HFF-Myc (cell line): Measurements from ENCODE around the gene CRYBA2.

Source experiments
- DNase-seq: peaks from one replicate; pipeline ENCODE4 v3.0.0-alpha.2; 2011; ENCODE audit warnings: low read depth; ENCODE audit errors: extremely low read depth
- H3K4me3 ChIP-seq: replicated peaks from 2 replicates; pipeline ENCODE4 v1.5.1; 2011; ENCODE audit warnings: low read depth, mild to moderate bottlenecking, control low read depth, low read length
- TF ChIP-seq, protein P1 (sequence below): IDR thresholded peaks from 2 replicates; pipeline ENCODE4 v1.5.1; 2012; ENCODE audit warnings: mild to moderate bottlenecking, low read depth, low read length, control low read depth; ENCODE audit errors: missing control alignments

Gene CRYBA2

DNA sequence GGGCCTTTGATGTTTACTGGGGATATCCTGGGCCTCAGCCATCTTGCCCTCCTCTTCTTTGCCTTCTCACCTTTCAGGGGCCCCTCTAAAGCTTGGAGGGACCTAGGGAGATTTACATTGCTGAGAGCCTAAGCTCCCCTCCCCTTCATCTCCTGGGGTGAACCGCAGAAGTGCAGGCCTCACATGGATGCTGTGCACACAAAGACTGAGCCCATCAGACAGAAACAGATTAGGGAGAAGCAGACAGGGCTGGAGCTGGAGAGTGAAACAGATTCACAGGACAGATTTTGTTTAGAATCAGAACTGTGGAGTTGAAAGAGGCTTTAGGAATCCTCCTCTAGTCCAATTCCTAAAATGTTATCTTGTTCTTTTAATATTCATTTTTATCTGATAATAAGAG is 37.2 kb downstream of the CRYBA2 start:
- TF ChIP-seq, protein P1, sequence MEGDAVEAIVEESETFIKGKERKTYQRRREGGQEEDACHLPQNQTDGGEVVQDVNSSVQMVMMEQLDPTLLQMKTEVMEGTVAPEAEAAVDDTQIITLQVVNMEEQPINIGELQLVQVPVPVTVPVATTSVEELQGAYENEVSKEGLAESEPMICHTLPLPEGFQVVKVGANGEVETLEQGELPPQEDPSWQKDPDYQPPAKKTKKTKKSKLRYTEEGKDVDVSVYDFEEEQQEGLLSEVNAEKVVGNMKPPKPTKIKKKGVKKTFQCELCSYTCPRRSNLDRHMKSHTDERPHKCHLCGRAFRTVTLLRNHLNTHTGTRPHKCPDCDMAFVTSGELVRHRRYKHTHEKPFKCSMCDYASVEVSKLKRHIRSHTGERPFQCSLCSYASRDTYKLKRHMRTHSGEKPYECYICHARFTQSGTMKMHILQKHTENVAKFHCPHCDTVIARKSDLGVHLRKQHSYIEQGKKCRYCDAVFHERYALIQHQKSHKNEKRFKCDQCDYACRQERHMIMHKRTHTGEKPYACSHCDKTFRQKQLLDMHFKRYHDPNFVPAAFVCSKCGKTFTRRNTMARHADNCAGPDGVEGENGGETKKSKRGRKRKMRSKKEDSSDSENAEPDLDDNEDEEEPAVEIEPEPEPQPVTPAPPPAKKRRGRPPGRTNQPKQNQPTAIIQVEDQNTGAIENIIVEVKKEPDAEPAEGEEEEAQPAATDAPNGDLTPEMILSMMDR = no peak
- H3K4me3 ChIP-seq = no peak overlapping the region

DNA sequence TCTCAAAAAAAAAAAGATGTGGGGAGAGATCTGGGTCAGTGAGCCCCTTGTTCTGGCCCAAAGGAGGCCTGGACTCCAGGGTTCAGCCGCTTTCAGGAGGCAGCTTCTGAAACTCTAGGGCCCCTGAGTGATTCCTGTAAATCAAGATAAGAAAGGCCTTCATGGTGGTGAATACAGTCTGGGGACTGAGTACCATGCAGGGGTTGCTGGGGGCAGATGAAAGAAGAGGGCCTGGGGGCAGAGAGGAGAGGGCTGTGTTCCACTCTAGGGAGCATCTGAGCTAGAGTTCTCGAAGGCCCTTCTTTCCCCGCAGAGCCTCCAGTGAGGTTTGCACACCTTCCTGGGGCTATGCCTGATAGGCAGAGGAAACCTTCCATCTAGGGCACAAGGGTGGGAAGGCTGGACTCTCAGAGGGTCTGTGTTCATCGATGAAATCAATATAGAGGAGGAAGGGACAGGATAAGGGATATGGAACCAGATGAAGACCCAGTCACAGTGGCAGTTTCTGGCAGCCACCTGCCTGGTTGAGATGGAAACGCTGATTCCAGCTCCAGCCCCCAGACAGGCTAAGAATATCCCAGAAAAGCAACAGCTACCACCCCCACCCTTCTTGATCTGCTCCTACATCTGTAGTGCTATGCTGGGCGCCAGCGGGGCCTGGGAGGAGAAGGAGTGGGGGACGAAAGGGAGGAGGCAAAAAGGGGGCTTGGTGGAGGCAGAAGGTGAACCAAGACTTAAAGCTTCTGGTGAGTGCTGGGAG is 38.5 kb downstream of the CRYBA2 start:
- no peak overlapping the region for H3K4me3 ChIP-seq
- no peak for DNase-seq
- TF ChIP-seq, protein P1 = no peak

More for the DNA sequence above, 37.2 kb downstream of the CRYBA2 start:
- no peak for DNase-seq

DNA sequence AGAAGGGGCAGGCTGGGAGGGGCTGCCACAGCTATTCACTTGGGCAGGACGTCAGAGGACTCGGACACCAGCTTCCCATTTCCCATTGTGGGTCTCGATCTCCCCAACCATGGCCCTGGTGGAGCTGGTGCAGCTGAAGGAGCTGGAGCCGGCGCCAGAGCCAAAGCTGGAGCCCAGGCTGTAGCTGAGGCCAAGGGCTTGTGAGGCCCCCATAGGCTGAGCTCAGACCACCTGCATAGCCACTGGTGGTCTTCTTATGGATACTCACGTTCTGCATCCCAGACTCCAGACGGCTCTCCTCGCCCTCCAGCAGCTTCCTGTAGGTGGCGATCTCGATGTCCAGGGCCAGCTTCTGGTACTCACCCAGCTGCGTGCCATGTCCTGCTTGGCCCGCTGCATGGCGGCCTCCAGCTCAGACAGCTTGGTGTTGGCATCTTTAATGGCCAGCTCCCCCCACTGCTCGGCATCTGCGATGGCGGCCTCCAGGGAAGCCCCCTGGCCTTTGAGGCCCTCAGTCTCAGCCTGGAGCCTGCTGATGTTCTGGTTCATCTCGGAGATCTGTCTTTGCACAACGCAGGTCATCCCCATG is 39.8 kb downstream of the CRYBA2 start:
- DNase-seq = no peak
- H3K4me3 ChIP-seq = no peak overlapping the region
- TF ChIP-seq, protein P1 = peak; percentile 20

DNA sequence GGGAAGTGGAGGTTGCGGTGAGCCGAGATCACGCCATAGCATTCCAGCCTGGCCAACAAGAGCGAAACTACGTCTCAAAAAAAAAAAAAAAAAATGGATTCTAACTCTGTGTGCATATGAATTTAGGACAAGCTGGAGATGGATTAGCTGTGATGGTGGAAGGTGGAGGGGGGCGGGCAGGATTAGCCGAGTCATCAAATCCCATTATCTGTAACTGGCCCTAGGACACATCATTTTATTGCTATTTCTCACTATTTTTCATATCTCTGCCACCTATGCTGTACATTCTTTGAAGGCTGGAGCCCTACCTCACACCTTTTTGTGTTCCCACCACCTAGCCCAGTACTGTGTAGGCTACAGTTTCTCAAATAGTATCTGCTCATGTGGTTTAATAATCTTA is 41.1 kb downstream of the CRYBA2 start:
- no peak overlapping the region for H3K4me3 ChIP-seq
- no peak for DNase-seq
- TF ChIP-seq, protein P1 = no peak

DNA sequence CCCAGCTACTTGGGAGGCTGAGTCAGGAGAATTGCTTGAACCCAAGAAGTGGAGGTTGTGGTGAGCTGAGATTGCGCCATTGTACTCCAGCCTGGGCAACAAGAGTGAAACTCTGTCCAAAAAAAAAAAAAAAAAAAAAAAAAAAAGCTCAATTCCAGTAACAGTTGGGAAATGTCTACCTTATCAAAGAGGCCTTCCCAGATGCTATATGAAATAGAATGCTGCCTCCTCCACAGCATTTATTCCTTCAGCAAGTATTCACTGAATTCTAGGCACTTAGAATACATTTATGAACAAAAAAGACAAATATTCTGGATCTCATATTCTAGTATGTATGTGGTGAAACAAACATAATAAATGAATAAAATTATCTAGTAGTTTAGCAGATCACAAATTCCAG is 46.6 kb downstream of the CRYBA2 start:
- H3K4me3 ChIP-seq = no peak overlapping the region
- TF ChIP-seq, protein P1 = no peak
- DNase-seq = no peak

DNA sequence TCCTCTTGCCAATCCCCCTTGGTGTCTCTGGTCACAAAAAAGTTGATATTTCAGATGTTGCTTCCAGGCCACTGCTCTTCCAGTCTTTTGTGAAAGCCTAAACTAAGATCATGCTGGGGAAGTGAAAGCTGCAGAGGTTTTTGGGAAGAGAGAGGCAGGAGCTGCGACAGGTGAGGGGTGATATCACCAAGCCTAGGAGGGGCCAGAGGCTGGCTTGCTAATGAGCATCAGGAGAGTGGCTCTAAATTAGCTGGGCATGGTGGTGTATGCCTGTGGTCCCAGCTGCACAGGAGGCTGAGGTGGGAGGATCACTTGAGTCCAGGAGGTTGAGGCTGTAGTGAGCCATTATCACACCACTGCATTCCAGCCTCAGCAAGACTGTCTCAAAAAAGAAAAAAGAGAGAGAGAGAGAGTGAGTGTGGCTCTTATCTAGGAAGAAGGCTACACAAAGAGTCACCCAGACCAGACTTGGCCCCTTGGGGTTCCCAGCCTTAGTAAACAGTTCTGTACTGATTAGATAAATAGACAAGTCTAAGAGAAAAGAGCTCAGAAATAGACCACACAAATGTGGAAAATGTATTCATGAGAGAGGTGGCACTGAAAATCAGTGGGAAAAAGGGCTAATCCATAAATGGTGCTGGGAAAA is 48.3 kb downstream of the CRYBA2 start:
- TF ChIP-seq, protein P1 = no peak
- H3K4me3 ChIP-seq = no peak overlapping the region
- DNase-seq = no peak
